ENCODE results near the gene DYNC1I1. TPM values are rescaled to one million over a fixed set of nuclear protein-coding genes. Genes with fewer than 3 reads are reported as not detected.

DYNC1I1 gene
- total RNA-seq, 1 experiment from 2014 or later: 8.3 TPM

- POLR2A ChIA-PET: no interaction called here
- peaks cover 5% of the 10 kb centered on the region for H3K36me3 Mint-ChIP-seq (ENCODE audit: insufficient read depth, unreplicated experiment)
- no peaks in the 10 kb centered on the region for H3K27me3 Mint-ChIP-seq (ENCODE audit: insufficient read depth, unreplicated experiment)
- no peak for DNase-seq
- no peak for TF ChIP-seq CTCF (IDR thresholded peaks at IDR 0.05; ENCODE audit: insufficient read depth in 1 of 2, low read depth in 1 of 2, low read length in 1 of 2, severe bottlenecking in 1 of 2, unreplicated experiment in 1 of 2)
- H3K9me3 Mint-ChIP-seq (ENCODE audit: unreplicated experiment): no peaks in the 10 kb centered on the region
- intact Hi-C loops (cut with micrococcal nuclease; ENCODE audit: unreplicated experiment): no loop called here
- no peaks in the 10 kb centered on the region for H3K36me3 ChIP-seq (ENCODE audit: control insufficient read depth, insufficient read depth, low read length)
- H3K4me1 ChIP-seq: no peaks in the 10 kb centered on the region
- H3K4me1 Mint-ChIP-seq (ENCODE audit: low read depth, unreplicated experiment): no peaks in the 10 kb centered on the region
- CTCF ChIA-PET: no interaction called here
- H3K4me3 Mint-ChIP-seq (ENCODE audit: unreplicated experiment): no peak overlapping the region
- no peak overlapping the region for H3K4me3 ChIP-seq (ENCODE audit: low read depth, low read length)
- H3K27ac Mint-ChIP-seq (ENCODE audit: unreplicated experiment): no peak overlapping the region
- no peaks in the 10 kb centered on the region for H3K27me3 ChIP-seq (replicated peaks; ENCODE audit: control insufficient read depth, insufficient read depth, low read length)
- no peaks in the 10 kb centered on the region; the same call in 1 of the 2 replicates for H3K9me3 ChIP-seq
- BruUV-seq (replicated peaks): no TSS peak
Measured at GRCh38 chr7:96090756-96091155, 318.4 kb downstream of the DYNC1I1 start.

DNA sequence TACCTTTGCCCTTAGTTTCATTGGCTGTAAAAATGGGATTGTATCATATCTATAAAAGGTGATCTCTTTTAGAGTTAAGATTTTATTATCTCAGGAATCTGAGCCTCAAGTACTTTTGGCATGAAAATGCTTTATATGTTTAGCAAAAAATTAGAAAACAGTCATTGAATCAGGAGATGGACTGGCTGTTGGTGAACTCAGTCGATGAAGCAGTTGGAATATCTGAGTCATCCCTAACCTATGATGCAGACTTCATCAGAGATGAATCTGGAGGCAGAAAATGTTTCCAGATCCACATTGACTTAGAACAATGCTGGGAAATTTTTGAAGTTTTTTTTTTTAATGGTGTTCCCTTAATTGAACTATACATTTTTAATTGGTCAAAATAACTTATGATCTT lies 321.1 kb downstream of the DYNC1I1 start:
- Mint-ChIP-seq H3K36me3 (ENCODE audit: insufficient read depth, unreplicated experiment) (peaks cover 5% of the 10 kb centered on the region), H3K9me3 (ENCODE audit: unreplicated experiment) (no peaks in the 10 kb centered on the region), H3K27me3 (ENCODE audit: insufficient read depth, unreplicated experiment) (no peaks in the 10 kb centered on the region), H3K4me1 (ENCODE audit: low read depth, unreplicated experiment) (no peaks in the 10 kb centered on the region), H3K27ac (ENCODE audit: unreplicated experiment) (no peak overlapping the region), H3K4me3 (ENCODE audit: unreplicated experiment) (no peak overlapping the region)
- H3K4me1 ChIP-seq: no peaks in the 10 kb centered on the region
- H3K27me3 ChIP-seq (replicated peaks; ENCODE audit: control insufficient read depth, insufficient read depth, low read length): no peaks in the 10 kb centered on the region
- H3K36me3 ChIP-seq (ENCODE audit: control insufficient read depth, insufficient read depth, low read length): no peaks in the 10 kb centered on the region
- H3K9me3 ChIP-seq: no peaks in the 10 kb centered on the region; the same call in 1 of the 2 replicates
- TF ChIP-seq CTCF (IDR thresholded peaks at IDR 0.05; ENCODE audit: insufficient read depth in 1 of 2, low read depth in 1 of 2, low read length in 1 of 2, severe bottlenecking in 1 of 2, unreplicated experiment in 1 of 2): no peak
- POLR2A ChIA-PET: no interaction called here
- BruUV-seq (replicated peaks): no TSS peak
- intact Hi-C loops (cut with micrococcal nuclease; ENCODE audit: unreplicated experiment): no loop called here
- no peak for DNase-seq
- CTCF ChIA-PET: no interaction called here
- no peak overlapping the region for H3K4me3 ChIP-seq (ENCODE audit: low read depth, low read length)

DNA sequence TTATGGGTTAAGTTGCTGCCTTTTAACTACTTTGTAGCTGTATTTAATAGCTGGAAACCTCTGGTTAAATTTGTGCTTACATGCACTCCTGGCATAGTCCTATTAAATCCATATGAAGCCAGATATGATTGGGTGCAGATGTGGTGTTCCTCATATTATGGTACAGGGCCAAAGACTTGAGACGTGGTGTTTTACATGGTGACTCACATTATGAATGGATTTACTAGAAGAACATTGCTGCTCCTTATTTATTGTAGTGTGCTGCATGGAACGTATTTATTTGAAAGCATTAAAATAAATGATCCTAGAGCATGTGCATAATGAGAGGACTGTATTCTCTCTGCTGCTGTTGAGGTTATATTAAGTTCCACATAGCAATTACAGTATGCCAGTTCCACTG lies 325.5 kb downstream of the DYNC1I1 start:
- POLR2A ChIA-PET: no interaction called here
- intact Hi-C loops (cut with micrococcal nuclease; ENCODE audit: unreplicated experiment): no loop called here

More for the DNA sequence above, 325.5 kb downstream of the DYNC1I1 start:
- BruUV-seq (replicated peaks): no TSS peak
- no peaks in the 10 kb centered on the region for H3K4me1 Mint-ChIP-seq (ENCODE audit: low read depth, unreplicated experiment)
- no peaks in the 10 kb centered on the region for H3K36me3 Mint-ChIP-seq (ENCODE audit: insufficient read depth, unreplicated experiment)
- no peak for DNase-seq
- no peaks in the 10 kb centered on the region for H3K9me3 Mint-ChIP-seq (ENCODE audit: unreplicated experiment)
- no peak overlapping the region for H3K27ac Mint-ChIP-seq (ENCODE audit: unreplicated experiment)
- H3K4me3 ChIP-seq (ENCODE audit: low read depth, low read length): no peak overlapping the region
- no peaks in the 10 kb centered on the region for H3K9me3 ChIP-seq
- no peaks in the 10 kb centered on the region for H3K4me1 ChIP-seq
- no peaks in the 10 kb centered on the region for H3K27me3 ChIP-seq (replicated peaks; ENCODE audit: control insufficient read depth, insufficient read depth, low read length)
- no peaks in the 10 kb centered on the region for H3K36me3 ChIP-seq (ENCODE audit: control insufficient read depth, insufficient read depth, low read length)
- no peaks in the 10 kb centered on the region for H3K27me3 Mint-ChIP-seq (ENCODE audit: insufficient read depth, unreplicated experiment)
- no peak overlapping the region for H3K4me3 Mint-ChIP-seq (ENCODE audit: unreplicated experiment)
- no peak for TF ChIP-seq CTCF (IDR thresholded peaks at IDR 0.05; ENCODE audit: insufficient read depth in 1 of 2, low read depth in 1 of 2, low read length in 1 of 2, severe bottlenecking in 1 of 2, unreplicated experiment in 1 of 2)
- CTCF ChIA-PET: no interaction called here

Measured in Caco-2 (cell line).